Common myeloid progenitor, CD34-positive (primary cell): ENCODE measurements around the gene PNKD.
A peak's percentile ranks its signal among the peaks of the same experiment; 100 is the strongest.
"Not testable (repeated sequence)": the region's sequence is repeated elsewhere in the genome, so short reads cannot be mapped to it uniquely, and the experiment has no call there.

Experiments
- CTCF ChIA-PET: fragments of 350-600 bp; sonication (Branson Sonifier 250); formaldehyde crosslinking; loops from one replicate; lab custom pipeline; 2021; ENCODE audit warnings: antibody characterized with exemption; lab: Charles Lee
- POLR2A ChIA-PET: fragments of 350-600 bp; sonication (Branson Sonifier 250); formaldehyde crosslinking; loops from one replicate; lab custom pipeline; 2021; ENCODE audit warnings: antibody characterized with exemption; lab: Charles Lee
- DNase-seq, 3 donors: peaks; one replicate each; pipeline versions ENCODE4 v3.0.0 to v3.0.0-alpha.2; 2013
- H3K27ac ChIP-seq, 2 experiments: 1 replicate in 1 of 2; 2 replicates in 1 of 2; pipeline ENCODE4 v1.7.0; 2013; ENCODE audit warnings: inconsistent platforms in 2 of 2, low read length in 2 of 2, mild to moderate bottlenecking in 2 of 2, low read depth in 1 of 2, moderate library complexity in 1 of 2; ENCODE audit not compliant: severe bottlenecking in 2 of 2, insufficient read depth in 1 of 2, poor library complexity in 1 of 2
- H3K27me3 ChIP-seq, 5 experiments: replicated peaks in 2 of 5; 1 replicate in 3 of 5; 2 replicates in 2 of 5; pipeline versions ENCODE4 v1.6.1 to v1.7.0; 2013; ENCODE audit warnings: low read length in 4 of 5, mild to moderate bottlenecking in 2 of 5, moderate library complexity in 2 of 5, inconsistent platforms in 1 of 5; ENCODE audit not compliant: insufficient read depth in 5 of 5, control insufficient read depth in 4 of 5
- H3K36me3 ChIP-seq, 4 experiments: 1 replicate in 2 of 4; 2 replicates in 2 of 4; pipeline versions ENCODE4 v1.6.1 to v1.7.0; 2013; ENCODE audit warnings: low read length in 3 of 4, control low read depth in 1 of 4, mild to moderate bottlenecking in 1 of 4; ENCODE audit not compliant: control insufficient read depth in 4 of 4, insufficient read depth in 4 of 4
- H3K4me1 ChIP-seq, 4 experiments: 1 replicate in 3 of 4; 2 replicates in 1 of 4; pipeline versions ENCODE4 v1.6.1 to v1.7.1; 2013; ENCODE audit warnings: low read length in 3 of 4, mild to moderate bottlenecking in 3 of 4, control low read depth in 1 of 4, inconsistent platforms in 1 of 4, moderate library complexity in 1 of 4; ENCODE audit not compliant: control insufficient read depth in 4 of 4, insufficient read depth in 4 of 4; ENCODE audit errors: control extremely low read depth in 1 of 4
- H3K4me3 ChIP-seq, 7 experiments: 1 replicate in 4 of 7; 2 replicates in 3 of 7; pipeline versions ENCODE4 v1.5.1 to v1.7.0; 2013; ENCODE audit warnings: mild to moderate bottlenecking in 7 of 7, low read length in 6 of 7, moderate library complexity in 6 of 7, inconsistent platforms in 2 of 7, low read depth in 2 of 7, control low read depth in 1 of 7; ENCODE audit not compliant: insufficient read depth in 4 of 7, control insufficient read depth in 1 of 7; ENCODE audit errors: extremely low read depth in 1 of 7
- H3K9me3 ChIP-seq, 5 experiments: 1 replicate in 4 of 5; 2 replicates in 1 of 5; pipeline versions ENCODE4 v1.6.1 to v1.7.1; 2013; ENCODE audit warnings: low read length in 4 of 5, mild to moderate bottlenecking in 2 of 5, inconsistent platforms in 1 of 5, low read depth in 1 of 5, moderate library complexity in 1 of 5; ENCODE audit not compliant: control insufficient read depth in 4 of 5, insufficient read depth in 2 of 5; ENCODE audit errors: control extremely low read depth in 1 of 5
- WGBS: methylation state at CpG from one replicate; pipeline ENCODE4 v1.1.5; 2013; ENCODE audit not compliant: insufficient coverage; 5-methylcytosine and 5-hydroxymethylcytosine counted together

The PNKD gene

DNA sequence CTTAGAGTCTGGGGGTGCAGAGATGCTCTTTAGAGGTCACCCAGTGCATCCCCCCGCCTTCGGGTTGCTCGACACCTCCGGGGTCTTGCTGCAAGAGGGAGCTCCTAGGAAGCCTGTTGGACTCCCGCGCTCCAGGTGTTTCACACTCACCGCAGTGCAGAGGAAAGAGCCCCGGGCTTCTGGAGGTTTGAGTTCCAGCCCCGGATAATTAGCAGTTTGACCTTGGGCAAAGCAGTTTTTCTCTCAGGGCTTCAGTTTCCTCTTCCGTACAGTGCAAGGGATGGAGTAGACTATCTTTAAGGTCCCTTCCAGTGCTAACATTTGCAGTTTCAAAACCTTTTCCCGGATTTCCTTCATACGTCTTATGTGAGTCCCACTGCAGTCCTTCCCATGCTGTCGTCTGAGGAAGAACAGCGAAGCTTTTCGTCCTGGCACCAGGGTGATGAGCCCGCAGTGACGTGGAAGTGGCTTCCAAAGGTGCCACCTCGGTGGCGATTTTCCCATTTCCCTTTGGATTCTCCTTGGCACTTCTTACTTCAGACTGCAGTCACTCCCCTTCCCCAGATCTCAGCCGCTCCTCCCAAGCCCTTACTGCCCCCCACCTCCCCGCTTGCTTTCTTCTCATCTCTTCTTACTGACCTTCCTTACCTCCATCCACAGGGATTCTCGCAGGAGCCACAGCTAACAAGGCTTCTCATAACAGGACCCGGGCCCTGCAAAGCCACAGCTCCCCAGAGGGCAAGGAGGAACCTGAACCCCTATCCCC, 585 bp downstream of the PNKD start:
- peak overlapping the region; percentile 33 to 57 for H3K27ac ChIP-seq
- no peak for DNase-seq
- POLR2A ChIA-PET, result interaction anchor here (0.7 to 4.7 kb wide), 5 partner anchors 13 to 125 kb away, joined by 3 to 20 read pairs (median 4); no protein-coding TSS in a partner anchor
- H3K9me3 ChIP-seq, result no peaks in the 10 kb centered on the region
- no peaks in the 10 kb centered on the region for H3K27me3 ChIP-seq
- 9% methylated on average over 23 of the region's 23 CpGs for WGBS
- CTCF ChIA-PET, result interaction anchor here (0.8 to 11.2 kb wide), 23 partner anchors 9 to 229 kb away, joined by 3 to 383 read pairs (median 5); partner anchors contain the start of genes ARPC2, CATIP and TMBIM1
- H3K4me3 ChIP-seq, result peak overlapping the region; percentile 67 to 98 (median 95)
- peaks cover 5 to 36% (median 26%) of the 10 kb centered on the region in 4 experiments for H3K4me1 ChIP-seq
- H3K36me3 ChIP-seq, result peaks cover 5 to 46% (median 44%) of the 10 kb centered on the region in 4 experiments

- peak overlapping the region in 5 of 7 experiments; percentile 89 to 98 (median 95) for H3K4me3 ChIP-seq
- H3K4me1 ChIP-seq, result peaks cover 5 to 36% (median 26%) of the 10 kb centered on the region in 4 experiments
- H3K36me3 ChIP-seq, result peaks cover 3 to 46% (median 44%) of the 10 kb centered on the region in 4 experiments
- POLR2A ChIA-PET, result interaction anchor here (1.1 to 4.7 kb wide), 2 partner anchors 13 to 15 kb away, joined by 4 to 20 read pairs; no protein-coding TSS in a partner anchor
- no peaks in the 10 kb centered on the region for H3K27me3 ChIP-seq
- H3K27ac ChIP-seq, result peak overlapping the region in 1 of 2 experiments; percentile 4
- CTCF ChIA-PET, result interaction anchor here (0.9 to 11.2 kb wide), 18 partner anchors 8 to 229 kb away, joined by 3 to 383 read pairs (median 8); partner anchors contain the start of genes CATIP and TMBIM1
- WGBS, result 81% methylated on average over 4 of the region's 4 CpGs
- no peak for DNase-seq
- H3K9me3 ChIP-seq, result no peaks in the 10 kb centered on the region
Observed at GRCh38 chr2:218271487-218271797, 1.1 kb downstream of the PNKD start.

GRCh38 chr2:218271865-218272530, 1.7 kb downstream of the PNKD start:
- no peaks in the 10 kb centered on the region for H3K9me3 ChIP-seq
- no peak overlapping the region for H3K27ac ChIP-seq
- POLR2A ChIA-PET, result interaction anchor here (4.7 kb wide), 1 partner anchor 15 kb away, joined by 20 read pairs; no protein-coding TSS in a partner anchor
- 92% methylated on average over 3 of the region's 5 CpGs for WGBS
- CTCF ChIA-PET, result interaction anchor here (0.7 to 11.2 kb wide), 18 partner anchors 13 to 230 kb away, joined by 3 to 383 read pairs (median 8); partner anchors contain the start of genes CATIP and TMBIM1
- DNase-seq, result peak in 1 of 3 donors; percentile 20
- H3K36me3 ChIP-seq, result peaks cover 6 to 46% (median 44%) of the 10 kb centered on the region in 4 experiments
- no peaks in the 10 kb centered on the region for H3K27me3 ChIP-seq
- peak overlapping the region in 2 of 7 experiments; percentile 12 to 16 for H3K4me3 ChIP-seq
- H3K4me1 ChIP-seq, result peaks cover 5 to 36% (median 26%) of the 10 kb centered on the region in 4 experiments

DNA sequence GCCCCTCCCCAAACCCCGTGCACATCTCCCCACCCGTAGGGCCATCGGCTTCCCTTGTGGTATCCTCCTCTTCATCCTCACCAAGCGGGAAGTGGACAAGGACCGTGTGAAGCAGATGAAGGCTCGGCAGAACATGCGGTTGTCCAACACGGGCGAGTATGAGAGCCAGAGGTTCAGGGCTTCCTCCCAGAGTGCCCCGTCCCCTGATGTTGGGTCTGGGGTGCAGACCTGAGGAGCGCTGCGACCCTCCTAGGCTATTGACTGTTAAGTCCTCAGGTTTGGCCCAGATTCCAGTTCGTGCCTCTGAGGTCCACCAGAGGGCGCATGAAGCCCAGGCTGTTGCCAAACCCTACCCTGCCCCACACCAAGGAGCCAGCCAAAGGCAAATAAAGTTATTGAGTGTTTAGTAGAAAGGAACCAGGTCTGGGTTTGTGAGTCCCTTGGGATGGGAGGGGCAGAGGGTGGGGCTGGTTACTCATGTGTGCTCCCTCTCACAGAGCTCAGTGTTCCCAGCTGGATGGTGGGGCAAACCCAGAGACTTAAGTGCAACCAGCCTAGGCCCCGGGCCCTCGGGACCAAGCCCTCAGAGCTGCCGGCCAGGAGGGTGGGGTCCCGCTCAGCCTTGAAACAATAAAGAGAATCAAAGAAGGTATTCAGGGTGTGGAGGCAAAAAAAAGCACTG, 2.4 kb downstream of the PNKD start:
- no peak overlapping the region for H3K27ac ChIP-seq
- ChIA-PET POLR2A (interaction anchor here (0.7 to 4.7 kb wide), 3 partner anchors 9 to 18 kb away, joined by 4 to 20 read pairs (median 4); no protein-coding TSS in a partner anchor), CTCF (interaction anchor here (0.6 to 11.2 kb wide), 21 partner anchors 14 to 288 kb away, joined by 3 to 383 read pairs (median 3); partner anchors contain the start of genes CATIP and TMBIM1)
- H3K27me3 ChIP-seq, result no peaks in the 10 kb centered on the region
- peaks cover 3 to 46% (median 44%) of the 10 kb centered on the region in 4 experiments for H3K36me3 ChIP-seq
- WGBS, result 55% methylated on average over 16 of the region's 18 CpGs
- no peaks in the 10 kb centered on the region for H3K9me3 ChIP-seq
- H3K4me3 ChIP-seq, result peak overlapping the region in 1 of 7 experiments; percentile 12
- peak; percentile 84 to 92 (median 87) for DNase-seq
- H3K4me1 ChIP-seq, result peaks cover 5 to 36% (median 26%) of the 10 kb centered on the region in 4 experiments

DNA sequence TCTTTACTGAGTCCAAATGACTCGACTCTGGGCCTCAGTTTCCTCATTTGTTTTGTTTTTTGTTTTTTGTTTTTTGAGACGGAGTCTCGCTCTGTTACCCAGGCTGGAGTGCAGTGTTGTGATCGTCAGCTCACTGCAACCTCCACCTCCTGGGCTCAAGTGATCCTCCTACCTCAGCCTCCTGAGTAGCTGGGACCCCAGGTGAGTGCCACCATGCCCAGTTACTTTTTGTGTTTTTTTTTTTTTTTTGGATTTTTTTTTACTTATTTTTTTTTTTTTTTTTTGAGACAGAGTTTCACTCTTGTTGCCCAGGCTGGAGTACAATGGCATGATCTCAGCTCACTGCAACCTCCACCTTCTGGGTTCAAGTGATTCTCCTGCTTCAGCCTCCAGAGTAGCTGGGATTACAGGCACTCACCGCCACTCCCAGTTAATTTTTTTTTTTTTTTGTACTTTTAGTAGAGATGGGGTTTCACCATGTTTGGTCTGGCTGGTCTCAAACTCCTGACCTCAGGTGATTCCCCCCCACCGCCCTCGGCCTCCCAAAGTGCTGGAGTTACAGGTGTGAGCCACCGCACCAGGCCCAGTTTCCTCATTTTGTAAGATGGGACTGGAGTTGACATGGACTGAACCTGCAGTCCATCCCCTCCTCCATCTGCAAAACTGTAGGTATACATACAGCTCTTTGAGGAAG, 3.0 kb downstream of the PNKD start:
- Histone ChIP-seq H3K36me3 (peaks cover 5 to 52% (median 49%) of the 10 kb centered on the region in 4 experiments), H3K4me1 (peaks cover 5 to 36% (median 26%) of the 10 kb centered on the region in 4 experiments)
- not testable (repeated sequence) for H3K27ac ChIP-seq, H3K27me3 ChIP-seq, H3K4me3 ChIP-seq, DNase-seq, H3K9me3 ChIP-seq
- WGBS, result 92% methylated on average over 2 of the region's 8 CpGs
- POLR2A ChIA-PET, result interaction anchor here (0.6 to 4.7 kb wide), 4 partner anchors 8 to 93 kb away, joined by 3 to 20 read pairs (median 4); no protein-coding TSS in a partner anchor
- CTCF ChIA-PET, result interaction anchor here (0.6 to 11.2 kb wide), 19 partner anchors 15 to 287 kb away, joined by 3 to 383 read pairs (median 4); partner anchors contain the start of genes CATIP and TMBIM1

DNA sequence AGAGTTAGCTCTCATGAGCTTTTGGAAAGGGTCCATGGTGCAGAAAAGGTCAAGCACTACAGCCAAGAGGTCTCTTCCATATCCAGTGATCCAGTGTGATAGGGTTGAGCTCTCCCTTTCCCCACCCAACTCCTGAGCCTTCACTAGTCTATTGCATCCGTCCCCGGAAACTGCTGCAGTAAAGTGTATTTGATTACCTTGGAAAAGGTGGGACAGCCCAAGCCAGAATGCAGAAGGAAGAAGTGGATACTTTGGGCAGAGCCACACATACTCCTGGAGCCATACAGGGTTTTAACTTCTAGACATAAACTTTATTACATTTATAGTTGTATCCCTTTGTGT, 3.6 kb downstream of the PNKD start:
- ChIA-PET POLR2A (interaction anchor here (0.6 to 4.7 kb wide), 2 partner anchors 13 to 93 kb away, joined by 3 to 20 read pairs; no protein-coding TSS in a partner anchor), CTCF (interaction anchor here (1.1 to 11.2 kb wide), 10 partner anchors 15 to 273 kb away, joined by 3 to 383 read pairs (median 10); partner anchors contain the start of genes CATIP and TMBIM1)
- no peak overlapping the region for H3K4me3 ChIP-seq
- peaks cover 5 to 35% (median 25%) of the 10 kb centered on the region in 4 experiments for H3K4me1 ChIP-seq
- no peak overlapping the region for H3K27ac ChIP-seq
- no peaks in the 10 kb centered on the region for H3K27me3 ChIP-seq
- peaks cover 5 to 57% (median 53%) of the 10 kb centered on the region in 4 experiments for H3K36me3 ChIP-seq
- DNase-seq, result no peak
- H3K9me3 ChIP-seq, result no peaks in the 10 kb centered on the region
- no CpG with 5 or more reads among the region's 2 CpGs for WGBS
